Measurements from ENCODE around the gene CAPZA2. TPM values are rescaled to one million over a fixed set of nuclear protein-coding genes. Genes with fewer than 3 reads are reported as not detected.
"Not testable (repeated sequence)": the region's sequence is repeated elsewhere in the genome, so short reads cannot be mapped to it uniquely, and the experiment has no call there.

CAPZA2 gene
- total RNA-seq, 2 experiments from 2014 or later: 122 to 133 TPM

- peaks cover 32% of the 10 kb centered on the region for H3K4me1 Mint-ChIP-seq (ENCODE audit: low read depth)
- H3K27me3 Mint-ChIP-seq: peaks cover 3% of the 10 kb centered on the region
- no peaks in the 10 kb centered on the region for H3K9me3 Mint-ChIP-seq
- TF ChIP-seq CTCF (IDR thresholded peaks at IDR 0.05): no peak
- H3K4me3 Mint-ChIP-seq: no peak overlapping the region
- DNase-seq (no peak), ATAC-seq (no peak)
- CTCF ChIA-PET: interaction anchor here (0.7 to 1.8 kb wide), 7 partner anchors 12 to 172 kb away, joined by 3 to 5 read pairs (median 3); no protein-coding TSS in a partner anchor
- POLR2A ChIA-PET: interaction anchor here (1.2 kb wide), 1 partner anchor 16 kb away, joined by 3 read pairs; no protein-coding TSS in a partner anchor
- H3K27ac Mint-ChIP-seq: peak overlapping the region; percentile 61
- intact Hi-C loops (cut with micrococcal nuclease): no loop called here
- peaks cover 5% of the 10 kb centered on the region for H3K36me3 Mint-ChIP-seq (ENCODE audit: low read depth)
These were observed 94.1 kb downstream of the CAPZA2 start for GRCh38 chr7:116956477-116956804.

DNA sequence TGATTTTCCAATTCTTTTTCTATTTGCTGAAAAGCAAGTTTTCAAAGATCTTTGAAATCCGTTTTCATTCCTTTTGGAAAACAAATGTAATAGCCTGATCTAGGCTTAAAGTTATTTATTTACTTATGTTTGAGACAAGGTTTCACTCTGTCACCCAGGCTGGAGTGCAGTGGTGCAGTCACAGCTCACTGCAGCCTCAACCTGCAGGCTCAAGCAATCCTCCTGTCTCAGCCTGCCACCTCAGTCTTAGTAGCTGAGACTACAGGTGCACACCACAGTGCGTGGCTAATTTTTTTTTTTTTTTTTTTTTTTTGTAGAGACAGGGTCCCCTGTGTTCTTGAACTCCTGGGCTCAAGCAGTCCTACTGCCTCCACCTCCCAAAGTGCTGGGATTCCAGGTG, 95.5 kb downstream of the CAPZA2 start:
- intact Hi-C loops (cut with micrococcal nuclease): no loop called here
- Mint-ChIP-seq H3K36me3 (ENCODE audit: low read depth) (peaks cover 5% of the 10 kb centered on the region), H3K4me1 (ENCODE audit: low read depth) (peaks cover 33% of the 10 kb centered on the region), H3K4me3 (no peak overlapping the region), H3K9me3 (peaks cover 3% of the 10 kb centered on the region), H3K27me3 (no peaks in the 10 kb centered on the region), H3K27ac (no peak overlapping the region)
- POLR2A ChIA-PET: no interaction called here
- no peak for ATAC-seq
- CTCF ChIA-PET: interaction anchor here (1.4 kb wide), 1 partner anchor 165 kb away, joined by 3 read pairs; no protein-coding TSS in a partner anchor
- no peak for DNase-seq
- TF ChIP-seq CTCF (IDR thresholded peaks at IDR 0.05): no peak

GRCh38 chr7:116961966-116962673, 99.7 kb downstream of the CAPZA2 start:
- H3K9me3 Mint-ChIP-seq; H3K27me3 Mint-ChIP-seq; intact Hi-C loops (cut with micrococcal nuclease); H3K4me1 Mint-ChIP-seq (ENCODE audit: low read depth); H3K4me3 Mint-ChIP-seq; DNase-seq; ATAC-seq; H3K36me3 Mint-ChIP-seq (ENCODE audit: low read depth); H3K27ac Mint-ChIP-seq: not testable (repeated sequence)
- CTCF ChIA-PET: interaction anchor here (1.0 to 1.5 kb wide), 2 partner anchors 23 to 32 kb away, joined by 4 read pairs; no protein-coding TSS in a partner anchor
- POLR2A ChIA-PET: interaction anchor here (0.7 kb wide), 1 partner anchor 99 kb away, joined by 3 read pairs; no protein-coding TSS in a partner anchor

DNA sequence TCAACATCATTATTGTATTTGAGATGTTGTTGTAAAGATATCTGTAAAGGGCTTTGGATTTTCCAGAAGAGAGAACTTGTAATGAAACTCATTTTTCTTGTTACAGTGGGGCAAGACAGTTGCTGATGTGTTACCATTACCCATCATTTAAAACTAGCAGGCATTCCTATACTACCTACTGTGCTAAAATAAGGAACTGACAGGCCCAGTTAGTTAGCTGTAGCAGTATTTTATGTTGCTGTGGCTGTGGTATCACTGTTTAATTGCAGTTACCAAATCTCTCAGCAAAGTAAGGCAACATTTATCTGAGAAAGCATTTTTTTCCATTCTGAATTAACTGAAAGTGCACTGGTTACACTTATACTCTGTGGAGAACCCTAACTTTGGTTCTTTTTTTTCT, 100.8 kb downstream of the CAPZA2 start:
- ChIA-PET POLR2A (no interaction called here), CTCF (interaction anchor here (1.0 to 1.5 kb wide), 2 partner anchors 22 to 33 kb away, joined by 4 read pairs; no protein-coding TSS in a partner anchor)
- intact Hi-C loops (cut with micrococcal nuclease): no loop called here
- H3K36me3 Mint-ChIP-seq (ENCODE audit: low read depth): no peaks in the 10 kb centered on the region
- H3K4me1 Mint-ChIP-seq (ENCODE audit: low read depth): peaks cover 9% of the 10 kb centered on the region
- H3K27ac Mint-ChIP-seq: no peak overlapping the region
- no peak overlapping the region for H3K4me3 Mint-ChIP-seq
- no peak for TF ChIP-seq CTCF (IDR thresholded peaks at IDR 0.05)
- no peaks in the 10 kb centered on the region for H3K27me3 Mint-ChIP-seq
- DNase-seq (no peak), ATAC-seq (no peak)
- peaks cover 3% of the 10 kb centered on the region for H3K9me3 Mint-ChIP-seq

DNA sequence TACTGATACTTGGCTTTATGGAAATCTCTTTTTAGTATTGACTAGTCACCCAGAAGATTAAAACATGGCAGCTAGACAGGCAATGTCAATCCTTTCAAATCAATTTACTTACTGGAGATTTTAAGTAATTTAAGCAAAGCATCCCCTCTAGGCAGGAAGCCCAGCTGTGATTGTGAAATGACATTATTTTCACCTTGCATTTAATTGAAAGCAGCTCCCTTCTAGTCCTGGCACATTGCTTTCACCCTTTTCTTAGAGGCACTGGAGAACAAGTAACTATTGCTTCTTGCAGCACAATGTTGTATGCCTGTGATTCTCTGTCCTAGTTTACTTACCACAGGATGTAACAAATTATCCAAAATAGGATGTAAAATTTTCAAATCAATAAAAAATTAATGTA, 104.2 kb downstream of the CAPZA2 start:
- DNase-seq (no peak), ATAC-seq (no peak)
- ChIA-PET POLR2A (no interaction called here), CTCF (interaction anchor here (1.1 kb wide), 1 partner anchor 18 kb away, joined by 3 read pairs; no protein-coding TSS in a partner anchor)
- Mint-ChIP-seq H3K27me3 (no peaks in the 10 kb centered on the region), H3K27ac (no peak overlapping the region), H3K36me3 (ENCODE audit: low read depth) (no peaks in the 10 kb centered on the region), H3K4me3 (no peak overlapping the region), H3K9me3 (peaks cover 3% of the 10 kb centered on the region), H3K4me1 (ENCODE audit: low read depth) (peaks cover 19% of the 10 kb centered on the region)
- intact Hi-C loops (cut with micrococcal nuclease): no loop called here
- TF ChIP-seq CTCF (IDR thresholded peaks at IDR 0.05): no peak

Measured in activated CD8-positive, alpha-beta T cell treated with anti-CD3 and anti-CD28 coated beads for 36 hours (primary cell).